HG03439 (cell line): ENCODE data around the gene CBX8.

ENCODE experiments used
- ATAC-seq: cut with Tn5 transposase; IDR thresholded peaks from one replicate; pipeline ENCODE4 v1.9.1; 2021; ENCODE audit warnings: mild to moderate bottlenecking, moderate library complexity; ENCODE audit not compliant: unreplicated experiment

Gene CBX8

DNA sequence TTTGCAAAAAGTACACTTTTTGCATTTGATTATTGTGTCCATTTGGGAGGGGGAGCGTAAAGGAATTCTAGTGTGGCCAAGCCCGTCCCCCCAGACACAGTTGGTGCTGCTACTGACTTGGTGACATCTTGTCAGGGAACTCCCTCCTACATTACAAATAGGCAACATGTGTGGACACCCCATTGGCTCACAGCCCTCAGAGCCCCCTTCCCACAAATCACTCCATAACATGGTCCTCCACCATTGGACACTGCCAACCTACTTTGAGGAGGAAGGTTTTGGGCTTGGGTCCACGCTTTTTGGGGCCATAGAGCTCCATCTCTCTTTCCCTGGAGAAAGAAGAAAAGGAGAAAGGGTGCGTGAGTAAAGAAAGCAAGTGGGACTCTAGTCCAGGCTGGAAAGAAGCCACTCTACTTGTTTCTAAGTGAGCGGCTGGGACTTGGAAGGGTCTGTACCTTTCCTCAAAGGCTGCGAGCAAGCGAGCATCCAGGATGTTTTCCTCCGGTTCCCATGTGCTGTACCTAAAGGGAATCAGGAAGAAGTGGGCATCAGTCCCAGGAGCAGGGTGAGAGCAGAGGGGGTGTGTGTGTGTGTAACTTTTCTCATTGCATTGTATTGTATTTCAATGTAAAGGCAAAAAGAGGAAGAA lies 958 bp downstream of the CBX8 start:
- no peak for ATAC-seq

DNA sequence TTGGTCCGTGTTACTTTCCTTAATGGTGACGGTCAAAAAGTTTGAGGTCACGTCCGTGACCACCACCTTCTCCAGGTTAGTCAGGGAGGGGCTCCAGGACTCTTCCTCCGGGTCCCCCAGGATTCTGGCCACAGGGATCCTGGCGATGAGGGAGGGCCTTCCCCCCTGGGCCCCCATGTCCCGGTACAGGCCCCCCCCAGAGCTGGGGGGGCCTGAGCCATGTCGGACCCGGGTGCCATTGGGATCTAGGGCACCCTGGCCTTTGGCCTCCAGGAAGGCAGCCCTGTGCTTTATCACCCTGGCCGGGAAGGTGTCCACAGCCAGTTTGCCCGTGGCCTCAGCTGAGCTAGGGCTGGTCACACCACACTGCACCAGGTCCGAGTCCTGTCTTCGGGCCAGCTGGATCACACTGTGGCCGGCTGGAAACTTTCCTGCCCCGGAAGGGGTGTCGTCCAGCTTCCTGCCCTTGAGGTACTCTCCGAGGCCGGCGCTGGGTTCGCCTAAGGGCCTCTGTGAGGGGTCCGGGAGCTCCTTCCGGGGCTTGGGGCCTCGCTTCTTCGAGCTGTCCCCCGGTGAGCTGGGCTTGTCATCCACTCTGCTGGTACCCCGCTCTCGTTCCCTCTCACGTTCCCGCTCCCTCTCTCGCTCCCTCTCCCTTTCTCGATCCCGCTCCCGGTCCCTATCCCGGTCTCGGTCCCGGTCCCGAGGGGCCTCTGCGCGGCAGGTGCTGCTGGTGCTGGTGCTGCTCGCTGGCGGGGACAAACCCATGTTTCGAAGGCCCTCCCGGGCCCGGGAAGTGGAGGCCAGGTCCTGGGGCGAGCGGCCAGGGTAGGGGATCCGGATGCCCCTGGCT lies 2.0 kb downstream of the CBX8 start:
- no peak for ATAC-seq

DNA sequence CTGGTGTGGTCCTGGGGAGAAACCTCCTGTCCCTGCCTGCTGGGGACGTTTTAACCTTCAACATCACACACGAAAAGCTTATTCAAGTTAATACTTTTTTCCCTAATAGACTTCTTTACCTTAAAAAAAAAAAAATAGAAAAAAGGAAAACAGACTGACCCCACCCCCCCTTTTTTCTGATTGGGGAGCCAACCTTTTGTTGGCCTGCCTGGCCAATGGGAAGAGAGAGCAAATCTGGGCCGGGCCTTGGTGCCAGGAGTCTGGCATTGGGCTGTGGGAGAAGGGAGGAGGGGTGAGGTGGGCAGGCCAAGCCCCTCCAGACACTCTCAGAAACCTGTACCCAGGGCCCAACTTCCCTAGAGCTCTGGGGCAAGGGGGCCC lies 3.0 kb downstream of the CBX8 start:
- no peak for ATAC-seq

DNA sequence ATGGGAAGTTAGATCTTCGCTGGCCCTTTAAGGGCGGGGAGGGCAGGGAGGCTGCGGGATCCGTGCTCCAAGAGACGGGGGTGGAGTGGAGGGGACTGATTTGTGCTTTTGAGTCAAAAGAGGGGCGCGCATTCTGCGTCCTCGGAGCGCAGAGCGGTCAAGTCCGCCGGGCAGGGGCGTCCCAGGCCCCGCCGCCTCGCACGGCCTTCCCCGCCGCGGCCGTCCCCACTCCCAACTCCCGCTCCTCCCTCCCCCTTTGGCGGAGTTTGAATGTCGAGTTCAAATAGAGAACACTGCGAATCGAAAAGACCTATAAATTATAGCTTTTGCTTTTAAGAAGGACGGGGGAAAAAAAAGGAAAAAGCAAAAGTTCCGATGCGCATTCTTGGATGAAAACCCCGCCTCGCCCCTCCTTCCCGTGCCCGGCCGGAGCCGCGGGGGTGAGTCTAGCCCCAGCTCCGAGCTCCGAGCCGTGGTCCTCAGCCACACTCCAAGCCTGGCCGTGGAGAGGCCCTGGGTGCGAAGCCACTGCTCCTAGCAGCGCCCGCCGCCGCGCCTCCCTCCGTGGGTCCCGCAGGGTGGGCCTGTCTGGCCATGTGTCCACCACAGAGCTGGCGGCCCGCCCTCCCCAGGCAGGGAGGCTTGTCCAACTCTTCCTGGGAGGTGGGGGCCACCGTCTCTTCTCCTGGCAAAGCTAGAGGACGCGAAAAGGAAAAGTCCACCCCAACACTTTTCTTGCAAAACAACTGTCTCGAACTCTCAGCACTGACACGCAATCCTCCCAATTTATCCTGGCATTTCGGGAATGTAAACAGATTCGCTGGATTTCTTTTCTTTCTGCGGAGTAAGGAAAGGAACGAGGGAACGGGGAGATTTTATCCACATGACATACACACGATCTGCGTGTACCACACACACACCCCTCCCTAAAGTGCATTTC lies 3.6 kb downstream of the CBX8 start:
- no peak for ATAC-seq

DNA sequence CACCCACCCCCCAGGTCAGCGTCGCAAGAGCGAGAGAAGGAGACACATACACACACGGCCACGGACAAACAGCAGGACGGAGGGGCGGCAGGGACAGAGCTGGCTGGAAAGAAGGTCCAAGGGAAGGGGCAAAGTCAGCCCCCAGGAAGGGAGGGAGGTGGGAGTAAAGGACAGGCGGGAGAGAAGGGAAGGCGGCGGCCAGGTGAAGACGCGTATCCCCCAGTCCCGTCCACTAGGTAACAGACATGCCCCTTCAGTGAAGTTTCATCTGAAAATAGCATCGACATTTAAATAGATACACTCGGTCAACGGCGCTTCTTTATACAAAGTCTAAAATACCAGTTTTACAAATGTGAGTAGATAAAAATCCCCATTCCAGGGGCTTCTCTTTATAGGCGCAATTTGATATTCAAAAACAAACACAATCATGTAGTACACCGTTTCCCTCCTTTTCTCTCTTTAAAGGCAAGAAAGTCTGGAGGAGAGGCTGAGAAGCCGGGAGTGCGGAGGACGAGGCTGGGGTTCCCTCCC lies 4.5 kb downstream of the CBX8 start:
- no peak for ATAC-seq

DNA sequence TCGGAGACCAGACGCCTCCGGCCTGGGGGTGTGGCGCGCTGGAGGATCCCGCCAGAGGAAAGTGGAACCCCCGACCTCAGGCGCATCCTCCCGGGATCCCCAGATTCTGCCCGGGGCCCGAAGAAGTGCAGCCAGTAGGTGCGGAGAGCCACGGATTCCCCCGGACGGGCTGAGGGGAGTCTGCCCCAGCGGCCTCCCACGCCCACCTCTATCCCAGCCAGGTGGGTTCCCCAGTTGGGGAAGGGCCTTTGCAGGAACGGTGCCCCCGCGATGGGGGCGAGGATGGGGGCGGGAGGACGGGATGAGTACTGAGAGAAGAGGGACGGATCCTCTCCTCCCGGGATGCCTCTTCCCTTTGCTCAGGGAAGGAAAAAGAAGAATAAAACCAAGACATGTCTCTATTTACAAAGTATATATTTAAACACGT lies 5.1 kb downstream of the CBX8 start:
- ATAC-seq: no peak

DNA sequence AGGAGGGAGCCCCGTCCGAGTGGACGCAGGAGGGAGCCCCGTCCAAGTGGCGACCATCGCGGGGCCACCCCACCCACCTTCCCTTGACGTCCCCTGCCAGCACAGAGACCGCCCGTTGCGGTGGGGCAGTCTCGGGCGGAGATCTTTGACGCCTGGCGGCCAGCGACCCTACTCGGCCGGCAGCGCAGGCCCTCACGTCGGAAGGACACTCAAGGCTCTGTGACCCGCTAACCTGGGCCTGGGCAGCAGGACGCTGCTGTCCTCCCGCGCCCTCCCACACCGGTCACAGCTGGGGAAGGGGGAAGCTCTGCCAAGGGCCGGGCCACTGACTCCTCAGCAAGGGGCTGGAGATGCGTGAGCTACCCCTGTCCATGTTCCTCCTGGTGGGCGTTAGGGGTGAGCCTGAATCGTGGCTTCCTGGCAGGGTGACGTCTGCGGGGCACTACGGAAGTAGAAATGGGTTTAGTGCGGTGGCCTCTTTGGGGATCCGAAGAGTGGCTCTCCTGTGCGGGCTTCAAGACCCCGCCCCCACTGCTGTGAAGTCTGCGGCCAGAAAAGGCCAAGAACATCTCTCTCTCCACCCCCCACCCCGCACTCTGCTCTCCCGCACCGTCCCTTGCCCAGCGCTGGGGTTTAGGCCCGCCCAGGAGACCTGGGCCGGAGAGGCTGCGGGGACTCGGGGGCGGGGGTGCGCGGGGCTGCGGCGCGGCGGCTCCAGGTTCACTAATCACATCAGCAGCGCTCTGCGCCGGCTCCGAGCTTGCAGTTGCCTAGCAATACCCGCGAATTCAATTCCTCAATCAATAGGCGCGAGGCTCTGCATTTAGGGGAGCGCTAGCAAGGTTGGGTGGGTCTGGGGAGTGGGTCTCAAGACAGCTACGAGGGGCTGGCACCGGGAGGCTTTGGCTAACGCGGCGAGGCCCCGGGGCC lies 5.8 kb downstream of the CBX8 start:
- ATAC-seq: no peak

DNA sequence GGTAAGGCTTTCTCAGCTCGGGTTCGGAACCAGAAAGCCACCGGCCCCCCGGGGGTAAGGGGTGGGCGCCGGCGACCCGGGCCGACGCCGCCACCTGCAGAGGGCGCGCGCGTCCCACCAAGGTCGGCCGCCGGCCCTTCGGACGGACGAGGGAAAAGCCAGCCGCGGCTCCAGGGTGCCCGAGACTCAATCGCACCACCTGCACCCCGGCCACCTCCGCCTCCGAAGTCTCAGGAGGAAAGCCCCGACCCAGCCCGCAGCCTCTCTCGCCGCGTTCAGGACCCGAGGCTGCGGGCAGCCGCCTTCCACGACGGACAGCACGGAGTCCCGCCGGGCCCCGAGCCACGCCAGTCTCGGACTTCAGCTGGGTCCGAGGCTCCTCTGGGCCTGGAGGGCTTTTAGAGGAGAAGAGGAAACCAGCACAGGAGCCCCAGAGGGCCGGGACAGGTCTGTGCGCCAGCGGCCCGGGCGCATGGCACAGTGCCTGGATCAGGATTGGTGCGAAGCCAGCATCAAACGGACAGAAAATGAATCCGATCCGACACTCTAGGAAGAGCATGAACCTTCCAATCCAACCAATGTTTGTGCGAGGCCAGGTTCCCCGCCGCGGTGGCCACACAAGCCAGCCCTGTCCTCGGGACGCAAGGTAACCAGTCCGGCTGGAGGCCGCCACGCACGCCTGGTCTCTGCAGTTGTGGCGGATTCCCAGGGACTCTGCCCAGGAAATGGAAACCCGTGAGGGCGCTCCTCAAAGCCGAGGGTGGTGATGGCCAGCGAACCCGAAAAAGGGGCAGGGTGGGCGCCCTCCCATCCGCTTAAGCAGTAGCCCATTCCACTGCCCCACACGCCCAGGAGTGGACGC lies 6.7 kb downstream of the CBX8 start:
- ATAC-seq: no peak

DNA sequence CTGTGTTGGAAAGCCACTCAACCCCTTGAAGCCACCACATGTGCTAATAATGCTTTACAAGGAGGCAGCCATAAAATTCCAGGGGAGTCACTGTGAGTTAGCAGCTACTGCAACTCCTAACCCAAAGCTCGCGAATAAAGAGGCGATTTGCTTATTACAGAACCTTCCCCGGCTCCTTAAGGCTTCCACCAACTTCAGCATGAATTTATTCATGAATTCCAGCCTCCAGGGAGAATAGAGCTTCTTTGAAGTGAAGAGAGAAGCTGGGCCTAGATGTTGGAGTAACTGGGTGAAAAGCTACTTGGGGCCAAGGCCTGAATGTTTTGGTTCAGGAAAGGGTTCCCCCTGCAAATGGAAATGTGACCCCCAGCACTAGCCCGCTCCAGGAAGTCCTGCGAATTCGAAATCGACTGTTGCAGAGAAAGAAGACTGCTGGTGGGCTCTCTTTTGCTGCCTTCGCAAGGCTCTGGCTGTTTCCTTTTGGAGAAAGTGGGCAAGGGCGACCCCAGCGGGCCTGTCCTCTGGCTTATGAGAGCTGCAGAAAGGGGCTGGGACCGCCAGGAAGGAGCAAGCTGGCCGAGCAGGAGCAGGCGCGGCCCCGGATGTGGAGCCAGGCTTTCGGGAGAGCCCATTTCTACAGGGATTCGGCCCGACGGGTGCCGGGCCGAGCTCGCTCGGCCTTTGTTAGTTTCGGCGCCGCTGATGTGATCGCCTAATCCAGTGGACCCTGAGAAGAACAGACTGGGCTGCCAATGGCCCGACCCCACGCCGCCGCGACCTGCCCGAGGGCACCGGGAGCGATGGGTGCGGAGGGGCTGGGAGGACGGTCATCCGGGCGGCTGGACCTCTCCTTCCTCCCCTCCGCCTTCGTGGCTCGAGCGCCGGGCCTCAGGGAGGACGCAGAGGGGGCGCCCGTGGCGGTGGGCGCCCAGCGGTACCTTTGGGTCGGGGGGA lies 7.6 kb downstream of the CBX8 start:
- ATAC-seq: no peak

DNA sequence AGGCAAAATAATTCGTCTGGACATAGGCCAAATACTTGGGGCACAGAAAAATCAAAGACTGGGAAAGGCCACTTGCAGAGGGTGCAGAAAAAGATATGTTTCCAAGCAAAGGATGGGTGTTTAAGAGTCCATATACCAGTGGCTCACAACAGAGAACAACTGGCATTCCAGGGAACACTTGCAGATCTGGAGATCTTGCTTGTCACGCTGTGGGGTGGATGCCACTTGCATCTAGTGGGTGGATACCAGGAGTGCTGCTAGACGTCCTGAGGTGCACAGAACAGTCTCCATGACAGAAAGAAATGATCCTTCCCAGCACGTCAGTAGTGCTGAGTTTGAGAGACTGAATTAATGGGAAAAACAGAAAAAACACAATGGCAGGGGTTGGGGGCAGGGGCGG lies 8.4 kb downstream of the CBX8 start:
- no peak for ATAC-seq

DNA sequence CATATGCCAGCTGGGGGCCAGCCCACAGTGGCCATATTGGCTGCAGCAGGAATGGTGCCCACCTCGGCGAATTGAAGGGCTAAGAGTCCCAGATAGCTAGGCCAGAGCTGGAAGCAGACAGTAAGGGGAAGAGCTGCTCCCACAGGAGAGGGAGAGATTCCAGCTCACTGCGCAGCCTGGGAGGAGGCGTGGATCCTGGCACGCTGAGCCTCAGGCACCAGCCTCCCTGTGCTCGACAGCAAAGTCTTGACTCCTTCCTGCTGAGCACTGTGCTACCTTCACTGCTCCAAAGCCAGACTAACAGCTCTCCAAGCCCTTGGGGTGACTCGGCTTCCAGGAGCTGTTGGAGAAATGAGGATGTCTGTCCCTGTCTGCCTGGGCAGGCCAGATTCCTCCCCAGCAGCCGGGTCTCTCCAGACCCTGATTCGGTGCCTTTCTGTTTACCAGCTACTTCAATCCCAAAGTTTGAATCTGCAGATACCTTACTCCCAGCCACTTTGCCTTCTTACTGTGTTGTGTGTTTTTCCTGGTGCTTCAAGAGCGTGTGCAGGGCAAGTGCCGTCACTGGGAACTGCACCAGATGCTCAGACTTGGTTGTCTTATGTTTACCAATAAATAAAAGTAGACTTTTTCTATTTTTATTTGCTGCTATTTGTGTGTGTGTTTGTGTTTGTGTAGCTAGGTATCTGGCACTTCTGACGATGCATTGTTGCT lies 9.8 kb downstream of the CBX8 start:
- ATAC-seq: no peak

DNA sequence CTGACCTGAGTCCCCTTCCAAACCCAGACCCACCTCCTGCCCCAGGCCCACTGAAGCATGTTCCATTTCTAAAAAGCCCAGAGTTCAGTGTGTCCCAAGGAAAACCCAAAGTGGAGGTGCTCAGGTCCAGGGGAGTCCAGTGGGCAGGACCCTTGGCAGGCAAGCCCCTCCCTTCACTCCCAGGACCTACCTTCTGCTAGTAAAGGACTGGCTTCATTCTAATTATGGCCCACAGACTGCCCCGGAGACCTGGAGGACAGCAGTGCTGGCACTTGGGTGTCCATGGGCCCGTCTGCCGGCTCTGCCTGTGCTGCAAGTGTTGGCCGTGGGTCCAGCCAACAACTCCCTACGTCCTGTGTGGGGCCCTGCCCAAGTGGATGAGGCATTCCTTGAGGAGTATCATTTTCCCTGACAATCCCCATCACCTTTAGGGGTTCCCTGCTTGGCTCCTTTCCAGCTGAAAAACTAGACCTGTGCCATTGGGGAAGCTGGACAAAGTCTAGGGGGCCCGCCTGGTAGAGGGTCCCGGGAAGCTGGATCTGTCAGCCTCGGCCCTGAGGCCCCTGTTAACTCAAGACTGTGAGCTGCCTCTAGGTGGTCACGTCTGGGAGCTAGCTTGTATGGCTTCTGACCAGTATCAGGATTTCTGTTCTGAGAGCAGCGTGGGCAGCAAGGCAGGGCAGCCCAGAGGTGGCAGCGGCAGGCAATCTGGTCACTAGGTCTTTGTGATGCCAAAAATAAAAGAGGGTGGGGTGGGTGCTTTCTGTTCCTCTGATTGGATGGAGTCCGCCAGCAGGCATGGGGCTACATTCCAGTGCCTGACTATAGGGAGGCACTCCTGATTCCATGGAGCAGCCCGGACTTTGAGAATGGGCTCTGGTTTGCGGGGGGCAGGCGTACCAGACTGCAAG lies 10.7 kb downstream of the CBX8 start:
- no peak for ATAC-seq

DNA sequence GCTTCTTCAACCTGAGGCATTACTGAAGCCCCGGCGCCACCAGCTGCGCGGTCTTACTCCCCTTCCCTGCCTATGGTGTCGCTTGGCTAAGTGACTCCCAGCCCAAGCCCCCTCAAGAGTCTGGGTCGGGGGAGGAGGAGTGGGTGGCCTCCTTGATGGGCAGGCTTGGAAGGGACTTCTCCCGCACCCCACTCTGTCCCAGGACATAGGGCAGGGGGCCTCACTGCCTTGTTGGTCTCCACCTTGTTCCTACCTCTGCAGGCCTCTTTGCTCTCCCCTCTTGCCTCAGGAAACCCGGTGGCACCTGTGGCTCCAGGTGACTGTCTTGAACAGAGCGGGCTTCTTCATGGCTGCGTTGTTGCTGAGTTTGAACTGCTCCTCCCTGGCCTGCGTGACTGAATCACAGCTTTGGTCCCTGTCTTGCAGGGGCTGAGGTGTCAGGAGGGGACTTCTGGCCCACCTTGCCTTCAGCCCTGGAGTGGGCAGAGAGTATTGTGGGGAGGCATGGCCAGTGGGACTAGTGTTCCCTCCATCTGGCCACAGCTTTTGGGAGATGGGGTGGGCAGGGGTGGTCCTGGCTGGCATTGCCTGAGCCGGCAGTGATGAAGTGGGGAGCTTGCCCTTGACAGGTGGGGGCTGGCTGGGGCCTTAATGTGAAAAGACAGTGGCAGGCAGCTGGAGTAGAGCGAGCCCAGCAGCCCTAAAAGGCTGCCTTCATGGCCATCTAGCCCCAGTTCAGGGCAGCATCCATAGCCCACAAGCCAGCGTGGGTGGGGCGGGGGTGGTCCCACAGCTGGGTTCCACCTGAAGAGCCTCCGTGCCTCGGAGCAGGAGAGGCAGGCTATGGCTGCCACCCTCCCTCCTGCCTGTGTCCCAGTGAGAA lies 11.6 kb downstream of the CBX8 start:
- ATAC-seq: no peak

DNA sequence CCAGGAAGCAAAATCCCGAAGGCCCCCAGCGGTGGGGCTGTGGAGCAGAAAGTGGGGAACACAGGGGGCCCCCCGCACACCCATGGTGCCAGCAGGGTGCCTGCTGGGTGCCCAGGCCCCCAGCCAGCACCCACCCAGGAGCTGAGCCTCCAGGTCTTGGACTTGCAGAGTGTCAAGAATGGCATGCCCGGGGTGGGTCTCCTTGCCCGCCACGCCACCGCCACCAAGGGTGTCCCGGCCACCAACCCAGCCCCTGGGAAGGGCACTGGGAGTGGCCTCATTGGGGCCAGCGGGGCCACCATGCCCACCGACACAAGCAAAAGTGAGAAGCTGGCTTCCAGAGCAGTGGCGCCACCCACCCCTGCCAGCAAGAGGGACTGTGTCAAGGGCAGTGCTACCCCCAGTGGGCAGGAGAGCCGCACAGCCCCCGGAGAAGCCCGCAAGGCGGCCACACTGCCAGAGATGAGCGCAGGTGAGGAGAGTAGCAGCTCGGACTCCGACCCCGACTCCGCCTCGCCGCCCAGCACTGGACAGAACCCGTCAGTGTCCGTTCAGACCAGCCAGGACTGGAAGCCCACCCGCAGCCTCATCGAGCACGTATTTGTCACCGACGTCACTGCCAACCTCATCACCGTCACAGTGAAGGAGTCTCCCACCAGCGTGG lies 12.4 kb downstream of the CBX8 start:
- ATAC-seq: no peak

DNA sequence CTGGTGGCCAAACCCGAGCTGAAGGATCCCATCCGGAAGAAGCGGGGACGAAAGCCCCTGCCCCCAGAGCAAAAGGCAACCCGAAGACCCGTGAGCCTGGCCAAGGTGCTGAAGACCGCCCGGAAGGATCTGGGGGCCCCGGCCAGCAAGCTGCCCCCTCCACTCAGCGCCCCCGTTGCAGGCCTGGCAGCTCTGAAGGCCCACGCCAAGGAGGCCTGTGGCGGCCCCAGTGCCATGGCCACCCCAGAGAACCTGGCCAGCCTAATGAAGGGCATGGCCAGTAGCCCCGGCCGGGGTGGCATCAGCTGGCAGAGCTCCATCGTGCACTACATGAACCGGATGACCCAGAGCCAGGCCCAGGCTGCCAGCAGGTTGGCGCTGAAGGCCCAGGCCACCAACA lies 13.0 kb downstream of the CBX8 start:
- ATAC-seq: no peak
